GM19452 (cell line): ENCODE measurements around the gene SNRPD3.
A peak's percentile ranks its signal among the peaks of the same experiment; 100 is the strongest.
"Not testable (repeated sequence)": the region's sequence is repeated elsewhere in the genome, so short reads cannot be mapped to it uniquely, and the experiment has no call there.

Experiments
- ATAC-seq: cut with Tn5 transposase; IDR thresholded peaks from one replicate; pipeline ENCODE4 v1.9.1; 2021; ENCODE audit not compliant: unreplicated experiment

Gene SNRPD3

DNA sequence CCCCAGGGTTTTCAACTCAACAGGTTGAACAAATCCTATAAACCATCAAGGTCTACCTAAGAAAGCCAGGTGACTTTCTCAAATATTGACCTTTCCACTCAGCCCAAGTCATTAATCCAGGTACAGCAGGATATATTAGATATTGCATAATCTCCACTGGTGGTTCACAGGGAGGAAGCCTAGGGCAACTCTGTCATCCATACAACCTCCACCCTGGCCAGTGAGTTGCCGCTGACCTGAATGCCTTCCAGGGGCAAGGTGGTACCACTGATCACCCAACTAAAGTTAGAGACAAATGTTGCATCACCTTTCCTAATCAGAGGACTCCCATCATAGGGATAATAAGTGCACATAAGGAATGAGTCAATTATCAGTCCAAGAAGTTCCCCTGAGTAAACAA lies 23.7 kb upstream of the SNRPD3 start:
- no peak for ATAC-seq

DNA sequence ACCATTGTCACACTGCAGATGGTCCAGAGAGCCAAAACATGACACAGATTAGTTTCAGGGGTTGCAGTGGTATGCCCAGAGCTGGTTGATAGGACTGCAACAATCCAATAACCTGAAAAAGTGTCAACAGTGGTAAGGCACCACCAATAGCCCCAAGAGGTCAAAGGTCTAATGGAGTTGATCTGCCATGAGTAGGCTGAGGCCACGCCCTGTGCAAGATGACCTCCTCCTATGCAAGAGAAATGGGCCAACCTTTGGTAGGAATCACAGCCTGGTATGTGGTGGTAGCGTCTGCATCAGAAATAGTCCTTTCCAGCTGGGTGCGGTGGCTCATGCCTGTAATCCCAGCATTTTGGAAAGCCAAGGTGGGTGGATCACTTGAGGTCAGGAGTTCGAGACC lies 20.5 kb upstream of the SNRPD3 start:
- no peak for ATAC-seq

DNA sequence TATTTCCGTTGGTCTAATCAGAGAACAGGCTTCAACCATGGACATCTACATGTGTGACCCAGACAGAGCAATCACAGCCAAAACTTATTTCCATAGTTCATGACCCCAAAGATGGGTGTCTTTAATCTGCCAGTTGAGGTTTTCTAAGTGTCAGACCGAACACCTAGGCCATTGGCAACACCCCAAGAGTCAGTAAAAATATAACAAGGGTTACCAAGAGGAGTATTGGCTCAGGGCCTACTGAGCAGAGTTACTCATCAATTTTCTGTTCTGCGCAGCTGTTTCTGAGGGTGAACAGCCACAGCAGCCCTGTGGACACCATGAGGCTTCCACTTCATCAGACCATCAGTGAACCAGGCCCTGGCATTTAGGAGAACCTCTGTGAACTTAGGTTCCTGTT lies 19.7 kb upstream of the SNRPD3 start:
- no peak for ATAC-seq

DNA sequence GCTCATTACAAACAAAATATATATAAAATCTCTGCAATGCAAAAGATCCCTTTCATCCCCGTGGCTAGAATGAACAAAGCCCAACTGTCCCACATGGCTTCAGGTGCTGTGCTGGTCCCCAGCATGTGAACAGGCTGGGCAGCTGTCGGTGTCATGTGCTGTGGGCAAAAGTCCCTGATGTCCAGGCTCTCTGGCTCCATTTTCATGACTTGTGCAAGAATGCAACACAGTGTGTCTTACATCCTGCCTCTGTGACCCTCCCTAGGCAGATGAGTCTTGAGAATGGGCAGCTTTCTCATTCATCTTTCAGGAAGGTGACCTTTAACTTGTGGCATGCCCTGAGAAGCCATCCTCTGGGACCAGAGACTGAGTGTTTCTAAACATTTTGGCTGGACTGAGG lies 15.3 kb upstream of the SNRPD3 start:
- no peak for ATAC-seq

DNA sequence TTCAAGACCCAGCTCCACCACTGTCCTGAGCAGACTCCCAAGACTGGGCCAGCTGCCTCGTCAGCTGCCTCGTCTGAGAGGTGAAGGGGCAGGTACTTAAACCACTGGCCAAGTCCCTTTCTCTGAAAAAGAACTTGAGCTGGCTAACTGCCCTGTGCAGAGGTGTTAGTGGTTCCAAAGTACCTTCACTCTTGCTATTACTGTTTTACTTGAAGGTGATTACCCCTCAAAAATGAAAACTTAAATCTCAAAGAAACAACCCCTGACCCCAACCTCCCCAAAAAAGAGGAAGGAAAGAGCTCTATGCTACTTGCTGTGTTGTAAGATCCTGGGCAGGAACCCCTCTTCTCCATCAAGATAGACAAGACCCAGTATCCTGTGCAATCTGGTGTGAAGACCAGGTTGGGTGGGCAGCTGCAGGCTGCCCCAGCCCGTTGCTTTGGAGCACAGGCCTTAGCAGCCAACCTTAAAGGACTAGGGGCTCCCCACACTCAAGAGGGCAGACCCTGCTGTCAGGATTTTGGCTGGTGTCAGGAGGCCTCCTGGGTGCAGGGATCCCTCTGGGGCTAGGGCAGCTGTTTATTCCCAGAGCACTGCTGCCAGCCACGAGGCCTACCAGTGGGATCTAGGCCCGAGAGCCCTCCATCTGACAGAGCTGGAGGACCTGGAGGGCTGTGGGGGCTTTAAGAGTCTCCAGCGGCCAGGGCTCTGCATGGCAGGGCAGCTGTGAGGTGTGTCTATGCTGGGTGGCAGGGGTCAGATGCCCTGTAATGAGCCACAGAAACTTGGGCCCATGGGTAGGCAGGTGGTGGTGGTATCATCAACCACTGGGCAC lies 13.9 kb upstream of the SNRPD3 start:
- no peak for ATAC-seq

DNA sequence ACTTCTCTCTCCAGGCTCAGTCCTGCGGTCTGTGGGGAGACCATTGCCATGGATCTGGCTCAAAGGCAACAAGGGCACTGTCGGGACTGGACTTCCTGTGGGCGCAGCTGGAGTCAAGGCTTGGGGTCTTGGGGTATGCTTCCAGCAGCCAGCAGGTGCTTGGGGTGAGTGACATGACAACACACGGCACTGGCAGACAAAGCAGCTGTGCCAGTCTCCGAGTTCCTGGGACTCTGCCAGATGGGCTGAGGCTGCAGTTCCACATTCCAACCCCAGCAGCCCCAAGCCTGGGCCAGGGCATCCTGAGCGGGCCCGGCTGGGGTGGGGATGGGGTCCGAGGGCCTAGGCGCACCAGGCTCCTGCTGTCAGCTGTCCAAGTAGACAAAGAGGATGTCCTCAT lies 13.2 kb upstream of the SNRPD3 start:
- no peak for ATAC-seq

DNA sequence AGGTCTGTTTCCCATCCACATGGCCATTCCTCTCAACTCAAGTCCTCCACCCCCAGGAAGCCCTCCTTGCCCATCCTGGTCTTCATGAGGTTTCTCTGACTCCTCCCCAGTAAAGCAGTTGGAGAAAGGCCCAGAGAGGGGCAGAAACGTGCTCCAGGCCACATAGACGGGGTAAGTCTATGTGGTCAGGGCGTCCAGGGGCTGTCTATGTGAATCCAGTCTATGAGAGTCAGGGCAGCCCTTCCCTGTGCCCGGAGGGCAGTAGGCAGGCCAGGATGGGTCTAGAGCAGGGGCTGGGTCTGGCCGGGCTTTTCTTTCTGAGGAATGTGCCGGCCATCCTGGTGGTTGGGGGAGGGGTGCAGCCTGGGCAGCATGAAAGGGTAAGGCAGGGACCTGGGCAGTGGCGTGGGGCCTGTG lies 12.6 kb upstream of the SNRPD3 start:
- ATAC-seq, result no peak

DNA sequence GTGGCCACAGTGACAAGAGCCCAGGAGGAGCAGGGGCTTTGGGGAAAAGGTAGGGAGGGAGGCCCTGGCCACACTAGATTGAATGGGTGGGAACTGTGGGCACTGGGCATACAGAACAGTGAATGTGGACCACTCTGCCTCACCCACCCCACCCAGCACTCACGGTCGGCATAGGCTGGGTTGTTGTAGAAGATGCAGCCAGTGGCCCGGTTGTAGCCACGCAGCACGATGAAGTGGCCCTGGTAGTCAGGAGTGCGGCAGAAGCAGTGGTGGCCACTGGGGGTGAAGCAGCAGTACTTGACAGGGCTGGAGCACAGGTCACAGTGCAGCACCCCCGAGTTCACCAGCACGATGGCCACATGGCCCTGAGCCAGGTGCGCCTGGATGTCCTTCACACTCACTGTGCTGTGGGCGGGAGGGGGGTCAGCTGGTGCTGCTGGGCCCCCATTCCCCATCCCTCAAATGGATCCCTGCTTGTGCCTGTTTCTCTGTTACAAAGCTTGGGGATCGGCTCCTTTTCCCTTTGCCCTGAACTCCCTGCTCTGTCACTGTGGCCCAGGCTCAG lies 12.0 kb upstream of the SNRPD3 start:
- no peak for ATAC-seq

DNA sequence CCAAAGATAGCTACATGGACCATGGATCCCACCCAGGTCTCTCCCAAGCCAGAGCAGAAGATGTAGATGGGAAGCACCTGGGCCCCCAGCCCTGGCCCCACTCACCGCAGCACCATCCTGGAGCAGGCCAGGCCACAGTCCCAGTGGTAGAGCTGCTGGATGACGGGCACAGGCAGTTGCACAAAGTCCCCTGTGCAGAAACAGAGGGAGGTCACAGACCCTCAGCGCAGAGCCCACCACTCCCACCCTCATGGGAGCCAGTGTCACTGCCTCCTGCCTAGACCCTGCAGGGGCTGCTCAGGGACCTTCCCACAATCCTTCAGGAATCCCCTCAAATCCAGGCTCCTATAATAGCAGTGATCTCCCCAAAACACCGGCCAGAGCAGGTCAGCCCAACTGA lies 7.0 kb upstream of the SNRPD3 start:
- ATAC-seq, result no peak

DNA sequence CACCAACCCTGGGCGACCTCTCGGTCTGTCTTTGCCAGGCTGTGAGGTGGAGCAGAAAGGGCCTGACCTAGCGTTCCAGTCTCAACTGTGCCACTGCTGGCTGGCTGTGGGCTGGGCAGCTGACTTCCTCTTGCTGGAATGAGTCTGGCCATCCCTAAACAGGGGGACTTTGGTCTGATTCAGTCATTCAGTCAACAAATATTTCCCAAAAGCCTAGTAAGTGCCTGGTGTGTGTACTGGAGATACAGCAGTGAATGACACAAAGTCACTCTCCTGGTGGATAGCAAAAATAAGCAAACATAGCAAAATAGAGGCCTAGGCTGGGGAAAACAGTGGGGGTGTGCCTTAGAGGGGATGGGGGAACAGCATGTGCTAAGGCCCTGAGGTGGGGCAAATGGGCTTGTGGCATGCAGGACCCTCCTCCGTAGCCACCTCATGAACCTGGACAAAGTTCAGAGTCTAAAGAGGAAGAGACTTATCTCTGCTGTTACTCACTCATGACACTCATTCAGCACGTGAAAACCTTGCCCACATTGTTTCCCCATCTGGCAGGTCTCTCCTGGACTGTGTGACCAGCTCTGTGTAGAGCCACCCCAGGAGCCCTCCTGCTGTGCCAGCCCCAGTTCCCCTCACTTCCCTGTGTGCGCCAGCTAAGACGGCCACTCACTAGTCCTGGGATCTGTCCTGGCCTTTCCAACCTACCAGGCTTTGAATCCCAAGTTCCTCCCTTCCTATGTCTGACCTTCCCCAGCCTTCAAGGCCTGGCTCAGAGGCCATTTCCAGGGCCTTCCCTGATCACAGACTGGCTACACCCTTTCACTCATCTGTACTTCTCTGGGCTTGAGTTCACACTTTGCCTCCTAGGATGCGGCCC lies 5.5 kb upstream of the SNRPD3 start:
- ATAC-seq, result no peak

DNA sequence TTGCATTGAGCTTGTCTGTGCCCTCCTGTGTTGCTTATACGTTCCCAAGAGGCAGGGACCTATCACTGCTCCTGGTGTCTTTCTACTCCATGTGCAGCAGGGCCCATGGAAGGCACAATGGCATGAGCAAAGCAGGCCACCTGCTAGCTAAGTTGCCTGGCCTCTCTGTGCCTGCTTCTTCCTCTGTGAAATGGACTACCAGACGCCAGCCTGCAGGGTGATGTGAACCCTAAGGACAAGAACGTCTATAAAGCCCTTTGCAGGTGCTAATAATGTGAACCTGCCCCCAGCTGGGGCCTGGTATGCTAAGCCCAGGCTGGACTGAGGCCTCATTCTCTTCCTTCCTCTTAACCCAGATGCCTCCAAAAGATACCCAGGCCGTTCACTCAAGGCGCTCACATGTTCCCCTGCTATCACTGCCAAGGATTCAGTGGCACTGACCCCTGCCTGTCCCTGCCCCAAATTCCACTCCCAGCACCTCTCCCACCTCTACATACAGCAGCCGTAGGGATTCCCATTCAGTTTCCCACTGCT lies 4.8 kb upstream of the SNRPD3 start:
- ATAC-seq, result no peak

DNA sequence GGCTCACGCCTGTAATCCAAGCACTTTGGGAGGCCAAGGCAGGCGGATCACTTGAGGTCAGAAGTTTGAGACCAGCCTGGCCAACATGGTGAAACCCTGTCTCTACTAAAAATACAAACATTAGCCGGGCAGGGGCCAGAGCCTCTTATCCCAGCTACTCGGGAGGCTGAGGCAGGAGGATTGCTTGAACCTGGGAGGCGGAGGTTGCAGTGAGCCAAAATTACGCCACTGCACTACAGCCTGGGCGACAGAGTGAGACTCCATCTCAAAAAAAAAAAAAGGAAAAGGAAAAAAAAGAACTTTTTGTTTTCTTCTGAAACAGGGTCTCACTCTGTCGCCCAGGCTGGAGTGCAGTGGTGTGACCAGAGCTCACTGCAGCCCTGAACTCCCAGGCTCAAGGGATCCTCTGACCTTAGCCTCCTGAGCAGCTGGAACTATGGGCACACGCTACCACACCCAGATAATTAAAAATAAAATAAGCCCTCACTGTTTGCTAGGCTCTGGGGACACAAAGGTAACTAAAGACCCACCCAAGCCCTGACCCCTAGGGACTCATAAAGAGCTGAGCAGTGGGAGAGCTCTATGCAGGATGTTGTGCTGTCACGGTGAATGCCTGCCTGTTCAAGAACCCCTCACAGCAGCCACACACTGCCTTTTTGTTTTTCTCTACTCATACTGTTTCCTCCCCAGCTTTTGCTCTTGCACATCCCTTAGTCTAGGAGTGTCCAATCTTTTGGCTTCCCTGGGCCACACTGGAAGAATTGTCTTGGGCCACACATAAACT lies 3.1 kb upstream of the SNRPD3 start:
- ATAC-seq, result not testable (repeated sequence)

DNA sequence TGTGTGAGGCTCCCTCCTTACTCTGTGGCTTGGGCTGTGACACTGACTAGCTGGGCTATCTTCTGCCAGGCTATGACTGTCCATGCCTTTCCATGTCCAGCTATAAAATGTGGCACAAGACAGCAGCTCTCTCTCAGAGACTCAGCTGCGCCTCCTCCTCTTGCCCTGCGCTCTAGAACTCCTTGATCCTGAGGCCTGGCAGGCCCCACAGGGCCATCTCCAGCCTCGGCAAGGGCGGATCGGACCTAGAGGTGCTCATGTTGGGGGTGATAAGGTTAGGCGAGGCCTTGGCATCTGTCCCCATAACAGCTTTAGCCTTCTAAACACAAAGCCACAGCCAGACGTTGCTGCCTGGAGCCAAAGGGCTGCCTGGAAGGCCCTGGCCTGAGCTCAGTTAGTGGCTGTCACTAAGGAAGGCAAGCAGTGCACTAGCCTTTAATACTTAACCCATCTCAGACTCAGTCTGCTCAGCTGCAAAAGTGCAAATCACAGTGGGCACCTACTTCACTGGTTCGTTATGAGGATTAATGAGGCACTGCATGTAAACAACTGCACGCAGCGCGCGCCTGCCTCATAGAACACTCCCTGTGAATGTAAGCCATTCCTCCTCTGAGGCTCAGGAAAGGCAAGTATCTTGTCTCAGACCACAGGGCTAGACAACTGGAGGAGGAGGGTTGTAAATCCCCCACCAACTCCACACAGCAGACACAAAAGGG lies 2.0 kb upstream of the SNRPD3 start:
- ATAC-seq, result no peak

DNA sequence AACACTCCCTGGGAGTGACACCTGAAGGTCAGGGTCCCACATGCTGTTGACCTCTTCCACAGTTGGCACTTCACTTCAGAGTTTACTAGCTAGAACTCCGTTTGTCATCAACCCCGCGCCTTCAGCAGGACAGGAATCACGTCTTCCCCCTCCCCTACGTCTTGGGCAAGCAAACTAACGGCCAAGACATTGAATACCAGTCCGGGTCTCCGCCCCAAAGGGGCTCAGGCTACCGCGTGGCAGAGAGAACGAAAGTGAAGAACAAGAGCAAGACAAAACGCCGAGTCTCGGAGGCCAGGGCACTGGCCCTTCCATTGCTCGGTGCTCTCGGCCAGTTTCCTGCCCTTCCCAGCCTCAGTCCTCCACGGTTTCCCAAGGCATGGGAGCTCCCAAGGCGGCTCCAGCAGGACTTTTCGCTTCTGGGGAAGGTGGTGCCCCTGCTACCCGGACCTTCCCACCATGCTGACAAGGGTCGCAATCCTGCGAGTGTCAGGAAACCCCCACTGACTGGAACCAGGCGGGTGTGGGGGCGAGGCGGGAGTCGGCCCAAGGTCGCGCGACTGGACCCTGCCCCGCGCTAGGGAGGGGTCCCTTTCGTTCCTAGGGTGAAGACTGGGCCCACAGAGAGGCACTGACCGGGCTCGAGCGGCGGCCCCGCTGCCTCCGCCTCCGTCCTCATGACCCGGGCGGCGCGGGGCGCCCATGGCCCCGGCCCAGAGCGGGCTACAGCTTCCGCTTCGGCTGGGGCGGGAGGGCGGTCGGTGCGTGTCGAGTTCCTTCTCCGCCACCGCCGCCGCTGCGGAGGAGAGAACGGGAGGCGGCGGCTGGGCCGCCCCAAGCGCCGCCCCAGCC lies 1.3 kb upstream of the SNRPD3 start, which contains the start of gene GUCD1:
GUCD1 (minus strand) TSS at position 826 of the 852 bp plus-strand sequence; CDS start at position 679, 147 bp downstream.
- peak; percentile 6 for ATAC-seq

DNA sequence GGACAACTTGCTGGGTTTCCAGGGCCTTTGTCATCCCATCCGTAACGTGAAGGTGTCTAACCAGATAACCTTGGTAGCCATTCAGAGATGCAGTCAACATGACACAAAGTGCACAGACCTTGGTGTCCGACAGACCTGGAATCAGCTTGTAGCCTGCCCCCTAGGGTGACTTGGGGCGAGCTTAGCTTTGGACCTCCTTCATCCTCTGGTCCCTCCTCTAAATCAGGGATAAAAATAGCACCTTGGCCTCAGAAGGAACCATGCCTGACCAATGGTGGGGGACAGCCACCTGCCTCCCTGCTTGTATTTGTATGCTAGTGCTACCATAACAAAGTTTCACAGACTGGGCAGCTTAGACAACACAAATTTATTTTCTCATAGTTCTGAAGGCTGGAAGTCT lies 3.7 kb downstream of the SNRPD3 start:
- no peak for ATAC-seq

DNA sequence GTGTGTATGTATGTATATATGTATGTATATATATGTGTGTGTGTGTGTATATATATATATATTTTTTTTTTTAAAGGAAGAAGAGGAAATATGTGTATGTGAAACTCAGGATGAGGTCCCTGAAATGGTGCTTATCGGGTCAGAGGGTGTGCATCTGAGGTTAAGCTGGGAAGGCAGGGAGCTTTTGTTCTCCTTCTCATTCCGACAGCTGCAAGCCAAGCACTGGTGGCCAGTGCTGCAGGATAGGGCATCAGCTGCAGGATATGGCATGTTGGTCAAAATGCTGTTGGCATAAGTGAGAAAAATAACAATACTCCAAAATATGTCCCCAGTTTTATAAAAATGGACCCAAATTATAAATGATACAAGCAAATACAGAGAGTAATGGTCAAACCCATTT lies 7.4 kb downstream of the SNRPD3 start:
- no peak for ATAC-seq

DNA sequence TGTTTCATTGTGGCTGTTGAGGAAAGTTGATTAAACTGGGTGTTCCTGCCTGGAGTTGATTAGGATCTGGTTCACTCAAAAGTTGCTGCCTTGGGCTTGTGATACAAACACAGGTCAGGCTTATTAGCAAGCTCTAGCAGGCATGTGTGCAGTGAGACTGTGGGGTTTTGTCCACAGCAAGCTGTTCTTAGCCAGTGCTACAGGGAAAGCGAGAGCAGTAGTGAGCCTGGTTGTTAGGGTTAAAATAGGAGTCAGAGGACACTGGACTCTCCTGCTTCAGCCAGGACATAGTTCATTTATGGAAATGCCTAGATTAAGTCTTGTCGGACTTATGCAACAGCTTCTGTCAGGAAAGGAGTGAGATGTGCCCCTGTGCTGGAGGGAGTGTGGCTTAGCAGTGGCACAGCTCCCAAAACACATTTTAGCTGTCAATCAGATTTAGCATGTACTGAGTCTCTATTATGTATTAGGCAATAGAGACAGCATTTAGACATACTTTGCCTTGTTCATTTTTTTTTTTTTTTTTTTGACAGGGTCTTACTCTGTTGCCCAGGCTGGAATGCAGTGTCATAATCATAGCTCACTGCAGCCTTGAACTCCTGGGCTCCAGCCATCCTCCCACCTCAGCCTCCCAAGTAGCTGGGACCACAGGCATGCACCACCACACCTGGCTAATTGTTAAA lies 8.7 kb downstream of the SNRPD3 start:
- no peak for ATAC-seq

DNA sequence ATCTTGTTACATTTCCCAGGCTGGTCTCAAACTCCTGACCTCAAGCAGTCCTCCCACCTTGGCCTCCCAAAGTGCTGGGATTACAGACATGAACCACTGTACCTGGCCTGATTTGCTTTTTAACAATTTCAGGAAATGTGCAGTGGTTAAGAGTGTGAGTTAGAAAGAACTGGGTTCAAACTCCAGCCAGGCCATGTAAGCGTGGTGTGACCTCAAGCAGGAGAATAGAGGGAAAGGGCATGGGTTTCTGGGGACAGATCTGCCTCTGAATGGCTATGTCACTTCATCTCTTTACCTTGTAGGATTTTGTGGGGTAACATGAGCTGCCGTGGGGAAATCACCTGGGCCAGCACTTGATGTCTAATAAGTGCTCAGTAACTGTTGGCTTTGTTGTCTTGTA lies 9.3 kb downstream of the SNRPD3 start:
- no peak for ATAC-seq
